SK-N-MC (cell line): Measurements from ENCODE around the gene RGS19.

Source experiments
- EZH2 ChIP-seq: fragments of 200-600 bp; sonication (generic); IDR thresholded peaks from one replicate; pipeline ENCODE4 v1.6.1; 2017; ENCODE audit warnings: antibody characterized with exemption
- FOXP2 ChIP-seq: optimal IDR thresholded peaks from 2 replicates; pipeline ENCODE3; 2011; ENCODE audit warnings: mild to moderate bottlenecking, moderate library complexity; ENCODE audit not compliant: insufficient read depth; ENCODE audit errors: extremely low read length, control extremely low read depth
- POLR2AphosphoS5 ChIP-seq: IDR thresholded peaks from 2 replicates; pipeline ENCODE4 v1.6.1; 2012; ENCODE audit warnings: mild to moderate bottlenecking, low read depth, low read length, borderline replicate concordance

GRCh38 chr20:64103871-64104666, 24.8 kb upstream of the RGS19 start:
- TF ChIP-seq POLR2AphosphoS5 (no peak), EZH2 (no peak), FOXP2 (no peak)
